Measurements from ENCODE around the gene YRDC.
"Not testable (repeated sequence)": the region's sequence is repeated elsewhere in the genome, so short reads cannot be mapped to it uniquely, and the experiment has no call there.

The YRDC gene

GRCh38 chr1:37817481-37817880 lies 9.5 kb upstream of the YRDC start:
- DNase-seq: no peak

- no peak for DNase-seq
Measured at GRCh38 chr1:37814252-37814651, 6.2 kb upstream of the YRDC start.

GRCh38 chr1:37813529-37814145 lies 5.6 kb upstream of the YRDC start:
- no peak for DNase-seq

- peak; percentile 21 for DNase-seq
Measured at GRCh38 chr1:37811027-37811655, 3.1 kb upstream of the YRDC start.

GRCh38 chr1:37809942-37810341 lies 1.9 kb upstream of the YRDC start:
- no peak for DNase-seq

- DNase-seq: no peak
Measured at GRCh38 chr1:37808369-37809319, 636 bp upstream of the YRDC start.

GRCh38 chr1:37807220-37807554 lies 821 bp downstream of the YRDC start:
- DNase-seq: no peak

- DNase-seq: no peak
Measured at GRCh38 chr1:37802439-37802838, 5.6 kb downstream of the YRDC start.

- no peak for DNase-seq
Measured at GRCh38 chr1:37797750-37798345, 10.2 kb downstream of the YRDC start.

GRCh38 chr1:37795340-37796125 lies 12.5 kb downstream of the YRDC start:
- DNase-seq: no peak

GRCh38 chr1:37794372-37795339 lies 13.4 kb downstream of the YRDC start:
- peak; percentile 6 for DNase-seq

- no peak for DNase-seq
Measured at GRCh38 chr1:37793773-37794371, 14.1 kb downstream of the YRDC start, which contains the start of gene MANEAL. Gene MANEAL (plus strand): TSS chr1:37793847. CDS start chr1:37794183, 336 bp downstream.

GRCh38 chr1:37792943-37793686 lies 14.9 kb downstream of the YRDC start:
- no peak for DNase-seq

- DNase-seq: no peak
Measured at GRCh38 chr1:37782491-37782890, 25.5 kb downstream of the YRDC start.

GRCh38 chr1:37778654-37779053 lies 29.4 kb downstream of the YRDC start:
- DNase-seq: no peak

- DNase-seq: no peak
Measured at GRCh38 chr1:37776946-37777516, 31.0 kb downstream of the YRDC start.

GRCh38 chr1:37771440-37771839 lies 36.6 kb downstream of the YRDC start:
- not testable (repeated sequence) for DNase-seq

GRCh38 chr1:37767488-37767887 lies 40.5 kb downstream of the YRDC start:
- no peak for DNase-seq

- DNase-seq: no peak
Measured at GRCh38 chr1:37765916-37766664, 41.9 kb downstream of the YRDC start.

Data from NCI-H748 treated with DMSO at 0.1 percent for 48 hours (cell line).